ENCODE results near the gene MAP3K19.
"Not testable (repeated sequence)": the region's sequence is repeated elsewhere in the genome, so short reads cannot be mapped to it uniquely, and the experiment has no call there.

Gene MAP3K19

GRCh38 chr2:135052042-135052876 is 5.0 kb upstream of the MAP3K19 start, which contains the start of gene RAB3GAP1:
Gene RAB3GAP1, plus strand, starts transcription at chr2:135052292. Its CDS starts 16 bp downstream, at chr2:135052308.
- TF ChIP-seq, protein P1, sequence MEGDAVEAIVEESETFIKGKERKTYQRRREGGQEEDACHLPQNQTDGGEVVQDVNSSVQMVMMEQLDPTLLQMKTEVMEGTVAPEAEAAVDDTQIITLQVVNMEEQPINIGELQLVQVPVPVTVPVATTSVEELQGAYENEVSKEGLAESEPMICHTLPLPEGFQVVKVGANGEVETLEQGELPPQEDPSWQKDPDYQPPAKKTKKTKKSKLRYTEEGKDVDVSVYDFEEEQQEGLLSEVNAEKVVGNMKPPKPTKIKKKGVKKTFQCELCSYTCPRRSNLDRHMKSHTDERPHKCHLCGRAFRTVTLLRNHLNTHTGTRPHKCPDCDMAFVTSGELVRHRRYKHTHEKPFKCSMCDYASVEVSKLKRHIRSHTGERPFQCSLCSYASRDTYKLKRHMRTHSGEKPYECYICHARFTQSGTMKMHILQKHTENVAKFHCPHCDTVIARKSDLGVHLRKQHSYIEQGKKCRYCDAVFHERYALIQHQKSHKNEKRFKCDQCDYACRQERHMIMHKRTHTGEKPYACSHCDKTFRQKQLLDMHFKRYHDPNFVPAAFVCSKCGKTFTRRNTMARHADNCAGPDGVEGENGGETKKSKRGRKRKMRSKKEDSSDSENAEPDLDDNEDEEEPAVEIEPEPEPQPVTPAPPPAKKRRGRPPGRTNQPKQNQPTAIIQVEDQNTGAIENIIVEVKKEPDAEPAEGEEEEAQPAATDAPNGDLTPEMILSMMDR (IDR thresholded peaks at IDR 0.05), result no peak
- DNase-seq (ENCODE audit: low spot score), result peak; percentile 86
- Histone ChIP-seq H3K4me3 (peak within 1 kb of the TSS; percentile 84), H3K27ac (peak within 1 kb of the TSS; percentile 93 to 97)

GRCh38 chr2:135050684-135051083 is 3.4 kb upstream of the MAP3K19 start:
- TF ChIP-seq, protein P1 (IDR thresholded peaks at IDR 0.05), result no peak
- Histone ChIP-seq H3K4me3 (no peak overlapping the region), H3K27ac (no peak overlapping the region)
- DNase-seq (ENCODE audit: low spot score), result no peak

- DNase-seq (ENCODE audit: low spot score), result no peak
- H3K4me3 ChIP-seq, result no peak overlapping the region
- TF ChIP-seq, protein P1 (IDR thresholded peaks at IDR 0.05), result no peak
- H3K27ac ChIP-seq, result no peak overlapping the region
These were observed 2.9 kb upstream of the MAP3K19 start for GRCh38 chr2:135050132-135050531.

GRCh38 chr2:135048122-135048521 is 875 bp upstream of the MAP3K19 start:
- DNase-seq (ENCODE audit: low spot score), result no peak
- Histone ChIP-seq H3K4me3 (no peak overlapping the region), H3K27ac (no peak overlapping the region)
- TF ChIP-seq, protein P1 (IDR thresholded peaks at IDR 0.05), result no peak

GRCh38 chr2:135043345-135043744 is 3.9 kb downstream of the MAP3K19 start:
- TF ChIP-seq, protein P1 (IDR thresholded peaks at IDR 0.05), result no peak
- H3K27ac ChIP-seq, result no peak overlapping the region
- no peak for DNase-seq (ENCODE audit: low spot score)
- no peak overlapping the region for H3K4me3 ChIP-seq

DNA sequence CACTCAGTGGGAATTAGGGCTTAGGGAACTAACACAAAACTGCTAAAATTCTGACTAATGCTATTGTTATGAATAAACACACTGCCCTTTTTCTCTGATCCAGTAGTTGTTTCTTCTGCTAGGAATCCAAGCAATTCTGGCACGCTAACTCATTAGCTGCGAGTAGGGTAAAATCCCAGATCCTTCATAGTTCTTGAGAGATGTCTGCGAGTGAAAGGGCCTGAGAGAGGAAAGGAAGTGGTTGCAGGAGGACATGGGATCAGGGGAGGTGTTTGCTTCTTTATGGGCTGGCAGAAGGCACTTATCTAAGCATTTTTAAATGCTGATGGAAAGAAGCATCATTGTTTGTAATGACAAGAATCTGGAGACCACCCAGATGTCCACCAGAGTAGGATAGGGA is 9.4 kb downstream of the MAP3K19 start:
- DNase-seq (ENCODE audit: low spot score), result no peak
- Histone ChIP-seq H3K27ac (no peak overlapping the region), H3K4me3 (no peak overlapping the region)
- TF ChIP-seq, protein P1 (IDR thresholded peaks at IDR 0.05), result no peak

DNA sequence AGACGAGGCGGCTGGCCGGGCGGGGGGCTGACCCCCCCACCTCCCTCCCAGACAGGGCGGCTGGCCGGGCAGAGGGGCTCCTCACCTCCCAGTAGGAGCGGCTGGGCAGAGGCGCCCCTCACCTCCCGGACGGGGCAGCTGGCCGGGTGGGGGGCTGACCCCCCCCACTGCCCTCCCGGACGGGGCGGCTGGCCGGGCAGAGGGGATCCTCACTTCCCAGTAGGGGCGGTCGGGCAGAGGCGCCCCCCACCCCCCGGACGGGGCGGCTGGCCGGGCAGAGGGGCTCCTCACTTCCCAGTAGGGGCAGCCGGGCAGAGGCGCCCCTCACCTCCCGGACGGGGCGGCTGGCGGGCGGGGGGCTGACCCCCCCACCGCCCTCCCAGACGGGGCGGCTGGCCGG is 14.0 kb downstream of the MAP3K19 start:
- H3K27ac ChIP-seq; DNase-seq (ENCODE audit: low spot score); H3K4me3 ChIP-seq: not testable (repeated sequence)
